Fibroblast of the conjunctiva (primary cell): ENCODE measurements around the gene OSMR.
A peak's percentile ranks its signal among the peaks of the same experiment; 100 is the strongest.

Experiments used
- DNase-seq: peaks from one replicate; pipeline ENCODE4 v3.0.0-alpha.2; 2010; ENCODE audit warnings: low read depth

Gene OSMR

DNA sequence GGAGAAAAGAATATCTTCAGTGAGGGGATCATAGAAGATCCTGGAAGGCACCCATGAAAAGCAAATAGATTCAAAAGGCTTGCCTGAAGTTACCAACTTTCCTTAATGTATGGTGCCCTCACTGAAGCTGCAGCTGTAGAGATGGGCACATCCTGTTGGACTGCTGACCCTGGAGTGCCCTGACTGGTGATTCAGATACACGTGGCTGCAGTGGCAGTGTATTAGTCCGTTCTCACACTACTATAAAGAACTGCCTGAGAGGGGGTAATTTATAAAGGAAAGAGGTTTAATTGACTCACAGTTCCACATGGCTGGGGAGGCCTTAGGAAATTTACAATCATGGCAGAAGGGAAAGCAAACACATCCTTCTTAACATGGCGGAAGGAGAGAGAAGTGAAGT, 80.3 kb downstream of the OSMR start:
- DNase-seq: no peak

DNA sequence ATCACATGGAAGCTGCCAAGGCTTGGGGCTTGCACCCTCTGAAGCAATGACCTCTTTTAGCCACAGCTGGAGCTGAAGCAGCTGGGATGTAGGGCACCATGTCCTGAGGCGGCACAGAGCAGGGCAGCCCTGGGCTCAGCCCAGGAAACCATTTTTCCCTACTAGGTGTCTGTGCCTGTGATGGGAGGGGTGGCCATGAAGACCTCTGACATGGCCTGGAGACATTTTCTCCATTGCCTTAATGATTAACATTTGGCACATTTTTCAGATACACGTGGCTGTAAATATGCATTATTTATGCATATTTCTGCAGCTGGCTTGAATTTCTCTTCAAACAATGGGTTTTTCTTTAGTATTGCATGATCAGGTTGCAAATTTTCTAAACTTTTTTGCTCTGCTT, 81.7 kb downstream of the OSMR start:
- no peak for DNase-seq

DNA sequence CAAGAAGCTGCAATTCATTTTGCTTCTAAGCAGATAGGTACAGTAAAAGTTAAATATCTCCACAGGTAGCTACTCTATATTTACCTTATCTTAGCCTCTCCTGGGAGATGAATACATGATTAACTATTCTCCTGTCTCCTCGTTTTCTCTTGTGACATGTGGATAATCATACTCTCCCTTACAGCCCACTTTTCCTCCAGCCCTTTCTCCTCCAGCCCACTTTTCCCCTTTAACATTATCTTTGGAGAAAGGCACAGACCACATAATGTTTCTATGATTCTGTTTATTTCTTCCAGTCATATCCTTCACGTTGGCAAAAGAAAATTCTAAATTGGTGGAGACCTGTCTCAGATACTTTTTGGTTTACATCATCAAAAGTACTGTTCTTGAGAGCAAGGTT, 84.0 kb downstream of the OSMR start:
- DNase-seq: no peak

DNA sequence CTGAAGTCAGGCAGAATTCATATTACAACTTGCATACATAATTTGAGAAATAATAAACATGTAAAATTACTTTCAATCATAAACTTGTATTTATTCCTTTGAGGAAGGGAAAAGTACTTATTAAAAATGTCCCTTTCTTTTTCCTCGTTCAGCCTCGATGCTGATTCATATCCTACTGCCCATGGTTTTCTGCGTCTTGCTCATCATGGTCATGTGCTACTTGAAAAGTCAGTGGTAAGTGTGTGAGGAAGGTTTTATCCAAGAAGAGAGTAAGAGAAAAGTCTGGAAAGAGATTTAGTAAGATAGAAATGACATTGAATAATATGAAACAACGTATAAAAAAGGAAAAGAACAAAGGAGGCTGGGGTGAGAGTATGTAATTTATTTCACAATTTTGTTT, 85.9 kb downstream of the OSMR start:
- no peak for DNase-seq

DNA sequence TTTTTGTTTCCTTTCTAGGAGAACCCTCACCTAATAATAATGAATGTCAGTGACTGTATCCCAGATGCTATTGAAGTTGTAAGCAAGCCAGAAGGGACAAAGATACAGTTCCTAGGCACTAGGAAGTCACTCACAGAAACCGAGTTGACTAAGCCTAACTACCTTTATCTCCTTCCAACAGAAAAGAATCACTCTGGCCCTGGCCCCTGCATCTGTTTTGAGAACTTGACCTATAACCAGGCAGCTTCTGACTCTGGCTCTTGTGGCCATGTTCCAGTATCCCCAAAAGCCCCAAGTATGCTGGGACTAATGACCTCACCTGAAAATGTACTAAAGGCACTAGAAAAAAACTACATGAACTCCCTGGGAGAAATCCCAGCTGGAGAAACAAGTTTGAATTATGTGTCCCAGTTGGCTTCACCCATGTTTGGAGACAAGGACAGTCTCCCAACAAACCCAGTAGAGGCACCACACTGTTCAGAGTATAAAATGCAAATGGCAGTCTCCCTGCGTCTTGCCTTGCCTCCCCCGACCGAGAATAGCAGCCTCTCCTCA, 87.1 kb downstream of the OSMR start:
- DNase-seq: no peak

DNA sequence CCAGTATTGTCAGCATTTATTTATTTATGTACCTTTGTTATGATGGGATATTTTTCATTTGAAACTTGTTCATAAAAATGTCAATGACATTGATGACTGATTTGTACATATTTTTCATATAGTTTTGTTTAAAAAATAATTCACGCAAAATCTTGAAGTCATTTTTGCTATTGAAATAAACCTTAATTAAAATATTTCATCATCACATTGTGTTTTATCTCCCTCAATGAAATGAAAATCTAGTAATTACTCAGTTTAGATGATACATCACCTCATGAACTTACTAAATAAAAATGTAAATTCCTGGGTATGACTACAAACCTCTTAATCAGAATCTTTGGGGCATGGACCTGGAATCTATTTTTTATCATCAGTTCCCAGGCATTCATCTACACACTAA, 89.6 kb downstream of the OSMR start:
- no peak for DNase-seq

DNA sequence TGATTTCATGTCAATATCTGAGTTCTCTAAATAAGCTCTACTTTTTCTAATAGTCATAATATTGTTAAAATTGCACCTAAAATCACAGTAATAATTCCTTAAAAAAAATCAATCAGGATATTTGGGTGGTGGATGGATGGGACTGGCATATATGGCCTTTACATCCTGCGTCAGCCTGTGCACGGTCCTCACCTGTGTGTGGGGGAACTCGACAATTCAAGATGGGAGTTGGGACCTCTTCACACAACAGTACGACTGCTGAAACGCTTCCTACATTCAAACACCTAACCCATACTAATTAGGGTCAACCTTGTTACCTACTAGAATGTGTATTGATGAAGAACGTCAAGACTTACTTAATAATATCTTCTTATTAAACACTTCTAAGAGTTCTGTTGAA, 90.5 kb downstream of the OSMR start:
- DNase-seq: no peak

DNA sequence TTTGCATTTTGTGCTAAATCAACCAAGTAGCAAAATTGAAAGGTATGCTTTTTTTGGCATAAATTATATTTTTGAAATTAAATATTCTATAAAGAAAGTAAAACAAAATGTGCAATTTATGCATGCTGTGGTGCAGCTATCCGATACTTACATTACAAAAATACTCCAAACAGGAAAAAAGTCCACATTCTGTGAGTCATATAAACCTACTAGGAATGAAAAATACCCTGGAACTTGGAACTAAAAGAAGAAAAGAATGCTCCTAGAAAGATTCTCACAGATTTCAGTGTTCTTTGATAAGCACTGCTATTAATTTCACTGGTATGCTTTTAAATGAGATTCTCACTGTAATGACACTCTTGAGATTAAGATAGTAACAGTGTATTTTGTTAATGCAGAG, 92.6 kb downstream of the OSMR start:
- no peak for DNase-seq

DNA sequence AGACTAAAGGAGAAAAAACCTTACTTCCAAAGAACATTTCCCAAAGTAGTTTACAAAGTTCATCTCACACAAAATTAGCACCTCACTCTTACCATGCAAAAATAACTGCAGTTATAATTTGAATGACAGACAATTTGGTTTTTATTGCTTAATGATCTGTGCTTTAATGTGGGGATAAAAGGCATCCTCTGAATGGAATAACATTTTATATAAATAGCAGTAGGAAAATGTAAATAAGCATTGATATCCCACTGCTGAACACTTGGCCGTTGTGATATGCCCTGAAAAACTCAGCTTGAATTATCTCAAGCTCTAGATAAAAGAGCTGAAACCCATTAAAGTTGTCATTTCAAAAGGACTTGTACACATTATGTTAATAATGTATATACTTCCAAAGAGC, 93.2 kb downstream of the OSMR start:
- DNase-seq: no peak

DNA sequence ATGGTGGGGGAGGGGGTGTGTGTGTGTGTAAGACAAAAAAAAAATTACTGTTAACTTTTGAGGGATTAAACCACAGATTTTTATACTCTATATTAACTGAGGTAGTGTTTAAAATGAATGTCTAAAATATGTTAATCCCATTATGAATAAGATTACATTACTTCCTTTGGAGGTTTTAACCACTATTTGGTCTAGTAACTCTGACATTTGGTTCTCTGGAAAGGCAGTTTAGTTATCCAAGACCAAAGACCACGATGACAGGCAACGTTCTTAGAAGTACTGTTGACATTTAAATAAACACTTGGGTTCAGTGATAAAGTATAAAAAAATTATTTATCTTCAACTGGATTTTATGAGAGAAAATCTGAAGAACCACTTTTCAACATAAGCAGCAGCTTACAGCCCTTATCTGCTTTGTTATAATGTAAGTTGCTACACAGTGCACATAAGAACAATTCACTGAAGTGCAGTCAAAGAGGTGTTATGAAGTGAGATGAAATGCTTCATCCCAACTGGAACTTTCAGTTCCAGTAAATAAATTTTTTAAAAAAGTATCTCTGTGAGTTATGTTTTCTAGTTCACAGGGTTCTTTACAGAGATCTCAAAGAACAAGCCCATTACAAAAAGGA, 94.5 kb downstream of the OSMR start:
- DNase-seq: no peak

DNA sequence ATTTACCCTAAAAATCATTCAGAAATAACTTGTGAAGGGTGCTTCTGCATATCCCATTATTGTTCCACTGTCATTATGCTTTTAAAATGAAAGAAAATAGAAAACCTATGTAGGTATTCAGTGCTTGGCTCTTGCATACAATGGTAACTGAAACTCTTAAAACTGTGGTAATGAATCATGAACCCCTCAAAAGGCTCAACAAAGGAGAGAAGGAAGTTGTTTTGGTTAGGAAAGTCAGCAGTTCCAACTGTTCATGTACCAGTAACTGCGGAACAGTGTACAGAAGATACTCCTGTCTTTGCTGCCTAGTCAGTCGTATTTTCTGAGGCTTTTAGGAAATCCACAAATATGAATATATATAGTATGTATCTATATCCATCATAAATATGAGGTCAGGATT, 96.1 kb downstream of the OSMR start:
- DNase-seq: no peak

DNA sequence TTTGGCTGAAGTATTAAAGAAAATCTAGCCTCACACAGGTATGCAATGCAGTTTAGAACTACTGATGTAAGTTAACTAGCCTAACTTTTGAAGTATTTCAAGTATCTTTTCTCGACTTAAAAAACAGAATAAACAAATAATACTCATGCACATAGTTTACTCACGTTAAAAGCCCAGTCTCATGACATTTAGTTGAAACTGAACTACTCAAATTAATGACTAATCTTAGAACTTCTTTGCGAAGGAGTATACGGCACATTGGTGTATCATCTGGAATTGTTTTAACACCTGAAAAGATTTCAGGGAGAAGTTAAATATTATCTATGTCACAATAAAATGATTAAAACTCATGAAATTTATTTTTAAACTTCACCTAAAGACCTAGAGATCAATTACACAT, 98.5 kb downstream of the OSMR start:
- DNase-seq: no peak

DNA sequence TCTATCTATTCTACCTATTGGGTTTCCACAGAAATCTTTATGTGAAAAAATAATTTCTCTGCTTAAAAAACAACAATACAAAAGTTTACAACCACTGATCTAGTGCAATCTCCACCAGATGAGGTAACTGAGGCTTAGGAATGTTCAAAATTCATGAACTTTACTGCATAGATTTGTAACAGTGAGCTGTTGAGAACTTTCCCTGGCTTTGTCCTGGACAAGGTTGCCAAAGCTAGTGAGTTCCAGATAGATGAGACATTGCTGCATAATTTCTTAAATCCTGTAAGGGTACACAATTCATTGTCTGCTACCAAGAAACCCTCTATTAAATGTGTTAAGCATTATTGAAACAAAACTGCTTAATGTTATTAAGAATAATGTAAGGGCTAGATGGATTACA, 102.7 kb downstream of the OSMR start:
- DNase-seq: peak; percentile 10

DNA sequence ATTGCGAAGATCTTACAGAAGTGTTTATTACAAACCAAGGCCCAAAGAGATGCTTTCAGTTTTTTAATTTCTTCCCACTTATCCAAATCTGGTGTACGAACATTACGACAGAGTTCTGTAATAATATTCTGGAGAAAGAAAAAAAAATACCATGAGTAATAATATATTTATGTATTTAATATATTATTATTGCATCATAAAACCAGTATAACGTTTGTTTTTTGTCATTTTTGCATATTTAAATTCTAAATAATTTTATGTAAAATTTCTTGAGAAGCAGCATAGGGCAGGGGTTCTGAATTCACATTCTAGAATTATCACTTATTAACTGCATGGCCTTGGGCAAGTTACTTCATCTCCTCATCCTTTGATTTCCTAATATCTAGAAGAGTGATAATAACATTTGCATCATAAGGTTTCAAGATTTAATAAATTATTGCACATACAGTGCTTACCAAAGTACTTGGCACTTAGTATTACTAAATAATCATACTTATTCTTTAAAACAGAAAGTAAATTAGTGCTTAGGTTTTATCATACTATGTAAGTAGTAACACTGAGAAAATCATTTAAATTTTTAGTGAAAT, 107.7 kb downstream of the OSMR start:
- DNase-seq: no peak

DNA sequence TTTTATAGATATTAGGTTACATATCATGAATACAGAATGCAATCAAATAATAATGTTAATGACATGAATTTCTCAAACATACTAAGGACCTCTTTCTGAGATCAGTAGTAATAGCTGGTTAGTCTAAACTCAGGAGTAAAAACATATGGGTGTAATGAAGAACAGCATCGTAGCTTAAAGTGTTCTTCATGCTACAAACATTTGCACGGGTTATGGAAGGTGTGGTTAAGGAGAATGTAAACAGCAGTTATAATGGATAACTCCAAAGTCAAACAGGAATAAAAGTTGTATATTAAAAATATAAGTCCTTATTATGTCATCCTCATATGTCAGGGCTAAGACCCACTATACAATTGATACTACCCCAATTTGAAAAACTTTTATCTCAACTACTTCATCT, 115.9 kb downstream of the OSMR start:
- no peak for DNase-seq

DNA sequence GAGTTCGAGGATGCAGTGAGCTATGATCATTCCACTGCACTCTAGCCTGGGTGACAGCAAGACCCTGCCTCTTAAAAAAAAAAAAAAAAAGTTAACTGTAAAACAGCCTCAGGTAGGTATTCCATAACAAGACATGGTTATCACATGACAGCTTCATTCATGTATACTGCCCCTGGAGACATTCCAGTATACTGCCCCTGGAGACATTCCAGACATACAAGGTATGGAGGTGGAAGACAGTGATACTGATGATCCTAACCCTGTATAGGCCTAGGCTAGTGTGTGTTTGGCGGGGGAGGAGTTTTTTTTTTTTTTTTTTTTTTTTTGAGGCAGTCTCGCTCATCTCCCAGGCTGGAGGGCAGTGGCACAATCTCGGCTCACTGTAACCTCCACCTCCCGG, 122.9 kb downstream of the OSMR start:
- DNase-seq: no peak

DNA sequence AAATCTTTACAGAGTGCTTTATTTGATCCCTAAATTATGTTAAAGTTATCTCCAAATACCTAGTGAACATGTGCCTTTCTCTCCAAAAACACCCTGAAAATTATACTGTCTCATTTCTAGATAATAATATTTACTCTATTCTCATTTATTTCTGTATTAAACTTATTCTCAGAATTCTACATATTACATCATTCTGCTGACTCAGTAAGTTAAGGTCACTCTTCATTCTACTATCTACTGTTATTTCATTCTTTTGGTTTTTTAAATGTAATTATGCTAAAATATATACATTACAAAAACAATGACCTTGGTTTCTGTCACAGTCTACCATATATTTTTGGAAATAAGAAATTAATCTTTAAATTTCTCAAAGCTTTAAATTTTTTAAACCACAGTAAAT, 132.2 kb downstream of the OSMR start:
- no peak for DNase-seq

DNA sequence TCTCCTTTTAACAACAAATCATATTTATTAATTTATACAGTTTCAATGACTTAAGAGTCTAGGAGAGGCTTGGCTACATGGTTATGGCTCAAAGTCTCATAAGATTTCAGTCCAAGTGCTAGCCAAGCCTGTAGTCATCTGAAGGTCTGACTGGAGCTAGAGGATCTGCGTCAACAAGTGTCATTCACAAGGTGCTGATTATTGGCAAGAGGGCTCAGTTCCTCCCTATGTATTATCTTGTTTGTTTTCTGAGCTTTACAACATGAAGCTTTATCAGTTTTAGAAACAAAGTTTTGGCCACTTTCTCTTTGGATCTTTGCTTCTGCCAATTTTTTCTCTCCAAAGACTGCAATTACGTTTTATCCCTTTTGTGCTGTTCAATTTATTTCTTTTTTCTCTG, 133.7 kb downstream of the OSMR start:
- DNase-seq: no peak
